HepG2 (cell line): ENCODE data around the gene SNX4. TPM values are rescaled to one million over a fixed set of nuclear protein-coding genes. Genes with fewer than 3 reads are reported as not detected.

Source experiments
- DR1 ChIP-seq: sonication (generic); formaldehyde crosslinking; IDR thresholded peaks from 2 replicates; pipeline ENCODE4 v1.8.0; 2021; ENCODE audit warnings: mild to moderate bottlenecking, missing genetic modification reagents, inconsistent platforms
- EHMT2 ChIP-seq: fragments of 200-600 bp; sonication (generic); IDR thresholded peaks from 2 replicates; pipeline ENCODE4 v1.7.0; 2017; ENCODE audit warnings: antibody characterized with exemption, low read depth, low read length, borderline replicate concordance
- NR1H2 ChIP-seq: sonication (generic); formaldehyde crosslinking; IDR thresholded peaks from 2 replicates; pipeline ENCODE4 v1.8.1; 2022; ENCODE audit warnings: low read depth, missing genetic modification reagents, borderline replicate concordance
- RFX1 ChIP-seq: fragments of 450-650 bp; IDR thresholded peaks from 2 replicates; pipeline ENCODE4 v1.6.1; 2017
- RFXAP ChIP-seq: sonication (generic); formaldehyde crosslinking; IDR thresholded peaks from 2 replicates; pipeline ENCODE4 v1.4.0; 2020; ENCODE audit warnings: missing genetic modification reagents, borderline replicate concordance
- ZNF232 ChIP-seq: sonication (generic); formaldehyde crosslinking; IDR thresholded peaks from 2 replicates; pipeline ENCODE4 v1.4.0; 2020; ENCODE audit warnings: missing genetic modification reagents, borderline replicate concordance
- ZNF350 ChIP-seq: sonication (generic); formaldehyde crosslinking; IDR thresholded peaks from 2 replicates; pipeline ENCODE4 v1.4.0; 2020; ENCODE audit warnings: mild to moderate bottlenecking, low read depth, missing genetic modification reagents, borderline replicate concordance
- ZNF432 ChIP-seq: sonication (generic); formaldehyde crosslinking; IDR thresholded peaks from 2 replicates; pipeline ENCODE4 v1.5.0; 2020; ENCODE audit warnings: missing genetic modification reagents, mild to moderate bottlenecking, borderline replicate concordance
- ZNF543 ChIP-seq: sonication (generic); formaldehyde crosslinking; IDR thresholded peaks from 2 replicates; pipeline ENCODE4 v1.4.0; 2020; ENCODE audit warnings: mild to moderate bottlenecking, missing genetic modification reagents
- ZNF572 ChIP-seq: sonication (generic); formaldehyde crosslinking; IDR thresholded peaks from 2 replicates; pipeline ENCODE4 v1.5.1; 2020; ENCODE audit warnings: mild to moderate bottlenecking, missing genetic modification reagents
- ZNF674 ChIP-seq: sonication (generic); formaldehyde crosslinking; IDR thresholded peaks from 2 replicates; pipeline ENCODE4 v1.5.0; 2020; ENCODE audit warnings: low read depth, mild to moderate bottlenecking, missing genetic modification reagents
- ZNF737 ChIP-seq: sonication (generic); formaldehyde crosslinking; IDR thresholded peaks from 2 replicates; pipeline ENCODE4 v1.5.0; 2020; ENCODE audit warnings: missing genetic modification reagents, mild to moderate bottlenecking, borderline replicate concordance
- ZNF891 ChIP-seq: sonication (generic); formaldehyde crosslinking; IDR thresholded peaks from 2 replicates; pipeline ENCODE4 v1.5.0; 2020; ENCODE audit warnings: mild to moderate bottlenecking, missing genetic modification reagents
- polyA plus RNA-seq, 8 experiments: library from polyadenylated mRNA; depleted of rRNA in 3 of 8; stranded (reverse) in 7 of 8; unstranded in 1 of 8; fragments of >200 nt; fragmentation: Illumina TruSeq in 4 of 8; extraction: Trizol in 4 of 8; gene quantifications; 2 replicates each; pipeline versions ENCODE4 v1.2.1 to v1.2.3, GENCODE V29; 2011 to 2016; ENCODE audit warnings: low read depth in 4 of 8, missing spikeins in 1 of 8, mixed read lengths in 1 of 8; ENCODE audit not compliant: insufficient read depth in 1 of 8
- total RNA-seq, 5 experiments: library from RNA; depleted of rRNA; stranded (reverse); fragments of >200 nt; fragmentation: Illumina TruSeq; extraction: Trizol; gene quantifications; 2 replicates each; pipeline ENCODE4 v1.2.3, GENCODE V29; 2016; ENCODE audit warnings: low read depth in 1 of 5
- TF ChIP-seq, protein P1 (sequence below): sonication (generic); formaldehyde crosslinking; IDR thresholded peaks from 2 replicates; pipeline ENCODE4 v1.5.1; 2020; ENCODE audit warnings: mild to moderate bottlenecking, missing genetic modification reagents, borderline replicate concordance
- TF ChIP-seq, protein P2 (sequence below): sonication (generic); formaldehyde crosslinking; IDR thresholded peaks from 2 replicates; pipeline ENCODE4 v1.5.0; 2020; ENCODE audit warnings: missing genetic modification reagents
- TF ChIP-seq, protein P3 (sequence below): sonication (generic); formaldehyde crosslinking; conservative IDR thresholded peaks from 2 replicates; pipeline ENCODE4 v1.4.0; 2020; ENCODE audit warnings: missing genetic modification reagents
- TF ChIP-seq, protein P4 (sequence below): sonication (generic); formaldehyde crosslinking; IDR thresholded peaks from 2 replicates; pipeline ENCODE4 v1.4.0; 2020; ENCODE audit warnings: mild to moderate bottlenecking, missing genetic modification reagents
- TF ChIP-seq, protein P5 (sequence below): sonication (generic); formaldehyde crosslinking; IDR thresholded peaks from 2 replicates; pipeline ENCODE4 v1.5.1; 2020; ENCODE audit warnings: missing genetic modification reagents, mild to moderate bottlenecking, borderline replicate concordance

Gene SNX4
- total and polyA plus RNA-seq, 2 of the 13 experiments (the other 11 are each of a cell fraction or from before 2014, with no cell fraction given), result 18.1 to 73.6 TPM

DNA sequence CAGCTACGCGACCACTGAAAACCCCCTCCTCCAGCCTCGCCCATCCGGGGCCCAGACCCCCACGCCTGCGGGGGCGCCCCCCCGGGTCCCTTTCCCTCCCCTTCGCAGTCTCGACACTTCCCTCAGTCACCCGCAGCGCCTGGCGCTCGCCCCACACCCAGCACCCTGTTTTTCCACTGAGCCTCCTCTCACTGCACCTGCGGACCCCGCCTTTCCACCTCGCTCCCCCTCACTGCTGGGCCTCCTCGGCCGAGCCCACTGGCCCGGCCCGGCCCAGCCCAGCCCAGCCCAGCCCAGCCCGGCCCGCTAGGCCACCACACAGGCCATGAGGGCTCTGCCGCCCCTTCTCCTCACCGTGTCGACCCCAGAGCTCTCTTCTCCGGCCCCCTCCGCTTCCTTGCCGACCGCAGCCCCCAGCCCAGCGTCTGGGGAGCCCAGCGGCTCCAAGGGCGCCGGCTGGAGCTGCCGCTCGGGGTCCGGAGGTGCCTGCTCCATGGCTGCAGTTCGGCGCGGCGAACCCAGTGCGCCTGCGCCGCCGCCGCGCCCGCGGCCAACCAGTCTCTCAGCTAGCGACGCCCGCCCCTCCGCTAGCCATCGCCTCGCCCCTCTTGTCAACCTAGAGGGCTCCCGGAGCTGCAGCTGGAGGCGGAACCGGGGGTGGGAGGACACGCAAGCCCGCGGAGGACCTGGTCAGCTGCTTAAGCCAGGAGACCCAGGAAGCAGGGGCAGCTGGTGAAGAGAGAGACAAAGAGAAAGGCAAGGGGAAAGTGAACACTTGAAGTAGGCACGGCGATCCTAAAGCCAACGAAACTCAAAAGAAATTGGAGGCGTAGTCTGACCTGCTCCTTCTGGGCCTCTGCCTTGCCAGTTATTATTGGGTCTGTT, at the start of gene SNX4 (continued):
- TF ChIP-seq, protein P1, sequence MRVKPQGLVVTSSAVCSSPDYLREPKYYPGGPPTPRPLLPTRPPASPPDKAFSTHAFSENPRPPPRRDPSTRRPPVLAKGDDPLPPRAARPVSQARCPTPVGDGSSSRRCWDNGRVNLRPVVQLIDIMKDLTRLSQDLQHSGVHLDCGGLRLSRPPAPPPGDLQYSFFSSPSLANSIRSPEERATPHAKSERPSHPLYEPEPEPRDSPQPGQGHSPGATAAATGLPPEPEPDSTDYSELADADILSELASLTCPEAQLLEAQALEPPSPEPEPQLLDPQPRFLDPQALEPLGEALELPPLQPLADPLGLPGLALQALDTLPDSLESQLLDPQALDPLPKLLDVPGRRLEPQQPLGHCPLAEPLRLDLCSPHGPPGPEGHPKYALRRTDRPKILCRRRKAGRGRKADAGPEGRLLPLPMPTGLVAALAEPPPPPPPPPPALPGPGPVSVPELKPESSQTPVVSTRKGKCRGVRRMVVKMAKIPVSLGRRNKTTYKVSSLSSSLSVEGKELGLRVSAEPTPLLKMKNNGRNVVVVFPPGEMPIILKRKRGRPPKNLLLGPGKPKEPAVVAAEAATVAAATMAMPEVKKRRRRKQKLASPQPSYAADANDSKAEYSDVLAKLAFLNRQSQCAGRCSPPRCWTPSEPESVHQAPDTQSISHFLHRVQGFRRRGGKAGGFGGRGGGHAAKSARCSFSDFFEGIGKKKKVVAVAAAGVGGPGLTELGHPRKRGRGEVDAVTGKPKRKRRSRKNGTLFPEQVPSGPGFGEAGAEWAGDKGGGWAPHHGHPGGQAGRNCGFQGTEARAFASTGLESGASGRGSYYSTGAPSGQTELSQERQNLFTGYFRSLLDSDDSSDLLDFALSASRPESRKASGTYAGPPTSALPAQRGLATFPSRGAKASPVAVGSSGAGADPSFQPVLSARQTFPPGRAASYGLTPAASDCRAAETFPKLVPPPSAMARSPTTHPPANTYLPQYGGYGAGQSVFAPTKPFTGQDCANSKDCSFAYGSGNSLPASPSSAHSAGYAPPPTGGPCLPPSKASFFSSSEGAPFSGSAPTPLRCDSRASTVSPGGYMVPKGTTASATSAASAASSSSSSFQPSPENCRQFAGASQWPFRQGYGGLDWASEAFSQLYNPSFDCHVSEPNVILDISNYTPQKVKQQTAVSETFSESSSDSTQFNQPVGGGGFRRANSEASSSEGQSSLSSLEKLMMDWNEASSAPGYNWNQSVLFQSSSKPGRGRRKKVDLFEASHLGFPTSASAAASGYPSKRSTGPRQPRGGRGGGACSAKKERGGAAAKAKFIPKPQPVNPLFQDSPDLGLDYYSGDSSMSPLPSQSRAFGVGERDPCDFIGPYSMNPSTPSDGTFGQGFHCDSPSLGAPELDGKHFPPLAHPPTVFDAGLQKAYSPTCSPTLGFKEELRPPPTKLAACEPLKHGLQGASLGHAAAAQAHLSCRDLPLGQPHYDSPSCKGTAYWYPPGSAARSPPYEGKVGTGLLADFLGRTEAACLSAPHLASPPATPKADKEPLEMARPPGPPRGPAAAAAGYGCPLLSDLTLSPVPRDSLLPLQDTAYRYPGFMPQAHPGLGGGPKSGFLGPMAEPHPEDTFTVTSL, result no peak
- TF ChIP-seq, protein P2, sequence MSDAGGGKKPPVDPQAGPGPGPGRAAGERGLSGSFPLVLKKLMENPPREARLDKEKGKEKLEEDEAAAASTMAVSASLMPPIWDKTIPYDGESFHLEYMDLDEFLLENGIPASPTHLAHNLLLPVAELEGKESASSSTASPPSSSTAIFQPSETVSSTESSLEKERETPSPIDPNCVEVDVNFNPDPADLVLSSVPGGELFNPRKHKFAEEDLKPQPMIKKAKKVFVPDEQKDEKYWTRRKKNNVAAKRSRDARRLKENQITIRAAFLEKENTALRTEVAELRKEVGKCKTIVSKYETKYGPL (CRISPR knock-in tag), result no peak
- TF ChIP-seq EHMT2, result no peak
- TF ChIP-seq ZNF674, result no peak
- TF ChIP-seq RFXAP (CRISPR knock-in tag), result peak; percentile 88; the same call in 1 of the 2 replicates
- TF ChIP-seq ZNF350 (CRISPR knock-in tag), result no peak; the same call in 1 of the 2 replicates
- TF ChIP-seq ZNF432 (CRISPR knock-in tag), result no peak
- TF ChIP-seq, protein P3, sequence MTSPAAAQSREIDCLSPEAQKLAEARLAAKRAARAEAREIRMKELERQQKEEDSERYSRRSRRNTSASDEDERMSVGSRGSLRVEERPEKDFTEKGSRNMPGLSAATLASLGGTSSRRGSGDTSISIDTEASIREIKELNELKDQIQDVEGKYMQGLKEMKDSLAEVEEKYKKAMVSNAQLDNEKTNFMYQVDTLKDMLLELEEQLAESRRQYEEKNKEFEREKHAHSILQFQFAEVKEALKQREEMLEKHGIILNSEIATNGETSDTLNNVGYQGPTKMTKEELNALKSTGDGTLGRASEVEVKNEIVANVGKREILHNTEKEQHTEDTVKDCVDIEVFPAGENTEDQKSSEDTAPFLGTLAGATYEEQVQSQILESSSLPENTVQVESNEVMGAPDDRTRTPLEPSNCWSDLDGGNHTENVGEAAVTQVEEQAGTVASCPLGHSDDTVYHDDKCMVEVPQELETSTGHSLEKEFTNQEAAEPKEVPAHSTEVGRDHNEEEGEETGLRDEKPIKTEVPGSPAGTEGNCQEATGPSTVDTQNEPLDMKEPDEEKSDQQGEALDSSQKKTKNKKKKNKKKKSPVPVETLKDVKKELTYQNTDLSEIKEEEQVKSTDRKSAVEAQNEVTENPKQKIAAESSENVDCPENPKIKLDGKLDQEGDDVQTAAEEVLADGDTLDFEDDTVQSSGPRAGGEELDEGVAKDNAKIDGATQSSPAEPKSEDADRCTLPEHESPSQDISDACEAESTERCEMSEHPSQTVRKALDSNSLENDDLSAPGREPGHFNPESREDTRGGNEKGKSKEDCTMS (CRISPR knock-in tag), result no peak
- TF ChIP-seq DR1 (CRISPR knock-in tag), result peak; percentile 82; the same call in 1 of the 2 replicates
- no peak for TF ChIP-seq ZNF737
- no peak for TF ChIP-seq NR1H2 (CRISPR knock-in tag)
- TF ChIP-seq ZNF232 (CRISPR knock-in tag), result no peak
- no peak; the same call in 1 of the 2 replicates for TF ChIP-seq ZNF543 (CRISPR knock-in tag)
- TF ChIP-seq ZNF891 (CRISPR knock-in tag), result peak; percentile 8; the same call in 1 of the 2 replicates
- TF ChIP-seq, protein P4, sequence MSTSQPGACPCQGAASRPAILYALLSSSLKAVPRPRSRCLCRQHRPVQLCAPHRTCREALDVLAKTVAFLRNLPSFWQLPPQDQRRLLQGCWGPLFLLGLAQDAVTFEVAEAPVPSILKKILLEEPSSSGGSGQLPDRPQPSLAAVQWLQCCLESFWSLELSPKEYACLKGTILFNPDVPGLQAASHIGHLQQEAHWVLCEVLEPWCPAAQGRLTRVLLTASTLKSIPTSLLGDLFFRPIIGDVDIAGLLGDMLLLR (CRISPR knock-in tag), result no peak
- 0 out of 2 replicates have a peak, but pooled peaks have one; percentile 69 for TF ChIP-seq ZNF572 (CRISPR knock-in tag)
- TF ChIP-seq, protein P5, sequence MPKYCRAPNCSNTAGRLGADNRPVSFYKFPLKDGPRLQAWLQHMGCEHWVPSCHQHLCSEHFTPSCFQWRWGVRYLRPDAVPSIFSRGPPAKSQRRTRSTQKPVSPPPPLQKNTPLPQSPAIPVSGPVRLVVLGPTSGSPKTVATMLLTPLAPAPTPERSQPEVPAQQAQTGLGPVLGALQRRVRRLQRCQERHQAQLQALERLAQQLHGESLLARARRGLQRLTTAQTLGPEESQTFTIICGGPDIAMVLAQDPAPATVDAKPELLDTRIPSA, result peak; percentile 85
- TF ChIP-seq RFX1, result no peak
